DMS79 treated with DMSO at 0.1 percent for 48 hours (cell line): Measurements from ENCODE around the gene NLRP7.
"Not testable (repeated sequence)": the region's sequence is repeated elsewhere in the genome, so short reads cannot be mapped to it uniquely, and the experiment has no call there.

ENCODE experiments used
- DNase-seq: peaks from one replicate; lab custom pipeline; 2025; lab: John Stamatoyannopoulos, UW

Gene NLRP7

DNA sequence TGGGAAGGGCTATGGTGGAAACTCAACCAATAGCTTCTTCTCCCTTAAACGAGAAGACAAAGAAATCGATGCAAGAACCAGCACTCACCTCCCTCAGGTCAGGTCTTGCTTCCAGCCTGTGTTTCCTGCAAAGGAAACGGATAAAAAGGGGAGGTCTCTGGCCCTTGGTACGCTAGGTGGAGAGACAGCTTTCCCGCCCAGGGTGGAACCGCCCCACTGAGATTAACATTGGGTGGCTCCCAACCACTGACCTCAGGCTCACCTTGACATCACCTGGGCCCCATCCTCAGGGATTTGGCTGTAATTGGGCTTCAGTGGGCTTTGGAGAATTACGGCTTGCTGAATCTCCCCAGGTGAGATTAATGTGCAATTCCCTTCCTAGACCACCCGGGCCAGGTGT is at the start of gene NLRP7:
NLRP7 (minus strand) TSS at position 150 of the 400 bp plus-strand sequence.
- no peak for DNase-seq

DNA sequence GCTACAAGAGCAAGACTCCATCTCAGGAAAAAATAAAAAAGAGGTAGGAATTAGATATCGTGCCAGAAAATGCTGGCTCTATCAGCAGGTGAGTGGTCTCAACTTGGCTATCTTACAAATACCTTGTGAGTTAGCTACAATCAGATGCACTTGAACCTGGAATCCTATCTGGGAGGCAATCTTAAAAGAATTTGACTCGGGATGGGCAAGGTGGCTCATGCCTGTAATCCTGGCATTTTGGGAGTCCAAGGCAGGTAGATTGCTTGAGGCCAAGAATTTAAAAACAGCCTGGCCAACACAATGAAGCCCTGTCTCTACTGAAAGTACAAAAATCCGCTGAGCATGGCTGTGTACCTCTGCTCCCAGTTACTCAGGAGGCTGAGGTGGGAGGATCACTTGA is 48.2 kb upstream of the NLRP7 start:
- no peak for DNase-seq

DNA sequence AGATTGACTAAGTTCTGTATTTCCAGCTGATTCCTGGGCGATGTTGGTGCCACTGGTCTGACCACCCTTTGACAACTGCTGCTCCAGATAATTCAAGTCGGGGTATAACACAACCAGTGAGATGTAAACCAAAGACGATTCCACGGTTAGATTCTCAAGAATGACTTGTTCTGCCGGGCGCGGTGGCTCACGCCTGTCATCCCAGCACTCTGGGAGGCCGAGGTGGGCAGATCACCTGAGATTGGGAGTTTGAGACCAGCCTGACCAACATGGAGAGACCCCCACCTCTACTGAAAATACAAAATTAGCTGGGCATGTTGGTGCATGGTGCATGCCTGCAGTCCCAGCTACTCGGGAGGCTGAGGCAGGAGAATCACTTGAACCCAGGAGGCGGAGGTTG is 42.2 kb upstream of the NLRP7 start:
- not testable (repeated sequence) for DNase-seq

DNA sequence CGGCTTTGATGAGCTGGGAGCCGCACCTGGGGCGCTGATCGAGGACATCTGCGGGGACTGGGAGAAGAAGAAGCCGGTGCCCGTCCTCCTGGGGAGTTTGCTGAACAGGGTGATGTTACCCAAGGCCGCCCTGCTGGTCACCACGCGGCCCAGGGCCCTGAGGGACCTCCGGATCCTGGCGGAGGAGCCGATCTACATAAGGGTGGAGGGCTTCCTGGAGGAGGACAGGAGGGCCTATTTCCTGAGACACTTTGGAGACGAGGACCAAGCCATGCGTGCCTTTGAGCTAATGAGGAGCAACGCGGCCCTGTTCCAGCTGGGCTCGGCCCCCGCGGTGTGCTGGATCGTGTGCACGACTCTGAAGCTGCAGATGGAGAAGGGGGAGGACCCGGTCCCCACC is 35.2 kb upstream of the NLRP7 start:
- DNase-seq: not testable (repeated sequence)

DNA sequence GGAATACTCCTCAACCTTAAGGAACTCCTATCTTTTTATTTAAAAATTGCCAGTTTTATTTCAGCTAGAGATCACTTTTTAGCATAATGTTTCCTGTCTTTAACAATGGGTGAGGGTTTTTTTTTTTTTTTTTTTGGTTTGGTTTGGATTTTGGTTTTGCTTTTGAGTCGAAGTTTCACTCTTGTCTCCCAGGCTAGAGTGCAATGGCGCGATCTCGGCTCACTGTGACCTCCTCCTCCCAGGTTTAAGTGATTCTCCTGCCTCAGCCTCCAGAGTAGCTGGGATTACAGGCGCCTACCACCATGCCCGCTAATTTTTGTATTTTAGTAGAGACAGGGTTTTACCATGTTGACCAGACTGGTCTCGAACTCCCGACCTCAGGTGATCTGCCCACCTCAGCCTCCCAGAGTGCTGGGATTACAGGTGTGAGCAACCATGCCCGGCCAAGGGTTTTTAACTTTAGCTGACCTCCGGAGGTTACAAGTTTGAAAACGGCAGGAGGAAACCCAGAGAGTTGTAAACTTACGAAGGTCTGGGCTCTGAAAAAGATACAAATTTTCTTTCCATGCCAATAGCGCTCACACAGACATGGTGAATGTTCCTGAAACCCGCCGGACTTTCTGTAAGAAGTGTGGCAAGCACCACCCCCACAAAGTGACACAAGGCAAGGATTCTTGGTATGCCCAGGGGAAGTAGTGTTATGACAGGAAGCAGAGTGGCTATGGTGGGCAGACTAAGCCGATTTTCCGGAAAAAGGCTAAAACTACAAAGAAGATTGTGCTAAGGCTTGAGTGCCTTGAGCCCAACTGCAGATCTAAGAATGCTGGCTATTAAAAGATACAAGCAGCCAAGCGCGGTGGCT is 26.1 kb upstream of the NLRP7 start:
- not testable (repeated sequence) for DNase-seq

DNA sequence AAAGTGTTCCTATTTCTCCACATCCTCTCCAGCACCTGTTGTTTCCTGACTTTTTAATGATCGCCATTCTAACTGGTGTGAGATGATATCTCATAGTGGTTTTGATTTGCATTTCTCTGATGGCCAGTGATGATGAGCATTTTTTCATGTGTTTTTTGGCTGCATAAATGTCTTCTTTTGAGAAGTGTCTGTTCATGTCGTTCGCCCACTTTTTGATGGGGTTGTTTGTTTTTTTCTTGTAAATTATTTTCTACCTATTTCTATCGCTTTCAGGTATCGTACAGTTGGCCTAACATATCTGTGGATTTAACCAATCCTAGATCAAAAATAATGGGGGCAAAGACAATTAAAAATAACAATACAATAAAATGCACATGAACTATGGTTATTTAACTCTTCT is 24.1 kb upstream of the NLRP7 start:
- not testable (repeated sequence) for DNase-seq

DNA sequence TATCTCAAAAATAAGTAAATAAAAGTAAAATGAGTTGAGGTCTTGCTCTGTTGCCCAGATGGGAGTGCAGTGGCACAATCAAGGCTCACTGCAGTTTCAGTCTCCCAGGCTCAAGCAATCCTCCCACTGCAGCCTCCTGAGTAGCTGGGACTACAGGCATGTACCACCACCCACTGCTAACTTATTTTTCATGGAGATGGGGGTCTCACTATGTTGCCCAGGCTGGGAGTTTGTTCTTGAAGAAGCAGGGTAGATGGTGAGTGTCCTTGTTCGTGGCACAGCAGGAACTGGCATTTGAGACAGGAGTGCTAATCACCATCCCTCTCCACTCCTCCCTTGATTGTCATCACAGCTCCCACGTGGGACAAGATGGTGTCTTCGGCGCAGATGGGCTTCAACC is 22.3 kb upstream of the NLRP7 start:
- no peak for DNase-seq

DNA sequence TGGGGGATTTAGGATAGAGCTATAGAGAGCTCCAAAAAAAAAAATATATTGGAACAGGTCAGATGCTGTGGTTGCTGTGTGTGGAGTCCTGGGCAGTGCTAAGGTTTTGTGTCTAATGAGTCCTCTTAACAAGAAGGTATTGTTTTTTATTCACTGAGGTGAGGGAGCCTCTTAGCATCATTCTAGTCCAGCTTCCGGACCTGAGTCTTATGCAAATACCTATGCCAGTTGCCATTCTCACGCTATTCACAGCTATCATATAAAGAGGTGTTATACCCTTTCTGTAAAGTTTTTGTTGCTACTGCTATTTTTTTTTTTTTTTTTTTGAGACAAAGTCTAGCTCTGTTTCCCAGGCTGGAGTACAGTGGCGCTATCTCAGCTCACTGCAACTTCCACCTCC is 20.3 kb upstream of the NLRP7 start:
- no peak for DNase-seq

DNA sequence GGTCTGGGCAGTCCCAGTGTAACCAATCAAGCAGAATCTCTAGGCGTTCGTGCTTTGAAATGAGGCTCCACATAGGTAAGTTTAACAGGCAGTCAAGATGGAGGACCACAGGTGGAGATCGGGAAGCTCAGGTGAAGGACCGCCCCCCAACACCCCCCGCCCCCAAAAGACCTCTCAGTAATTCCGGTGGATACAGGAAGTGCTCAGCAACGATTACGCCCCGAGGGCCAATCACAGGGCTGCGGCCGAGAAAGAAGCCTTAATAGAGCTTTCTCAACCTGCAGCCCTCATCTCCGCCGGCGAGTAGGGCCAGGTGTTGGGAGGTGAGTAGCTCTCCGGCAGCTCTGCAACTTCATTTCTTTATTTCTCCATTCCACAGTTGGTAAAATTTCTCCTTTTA is 17.7 kb upstream of the NLRP7 start:
- DNase-seq: not testable (repeated sequence)

DNA sequence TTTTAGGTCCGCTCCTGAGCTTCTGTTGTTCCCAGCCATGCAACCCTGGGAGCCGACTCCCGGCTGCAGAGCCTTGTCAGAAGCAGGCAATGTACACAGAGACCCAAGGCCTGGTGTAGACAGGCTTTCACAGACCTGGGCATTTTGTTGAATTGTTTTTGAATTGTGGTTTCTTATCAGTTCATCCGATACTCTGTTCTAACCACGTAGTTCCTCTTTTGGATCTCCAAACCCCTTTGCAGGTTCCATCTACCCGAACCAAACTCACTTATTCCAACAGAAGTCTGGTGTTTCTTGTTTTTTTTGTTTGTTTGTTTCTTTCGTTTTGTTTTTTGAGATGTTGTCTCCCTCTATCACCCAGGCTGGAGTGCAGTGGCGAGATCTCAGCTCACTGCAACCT is 12.5 kb upstream of the NLRP7 start:
- DNase-seq: no peak

DNA sequence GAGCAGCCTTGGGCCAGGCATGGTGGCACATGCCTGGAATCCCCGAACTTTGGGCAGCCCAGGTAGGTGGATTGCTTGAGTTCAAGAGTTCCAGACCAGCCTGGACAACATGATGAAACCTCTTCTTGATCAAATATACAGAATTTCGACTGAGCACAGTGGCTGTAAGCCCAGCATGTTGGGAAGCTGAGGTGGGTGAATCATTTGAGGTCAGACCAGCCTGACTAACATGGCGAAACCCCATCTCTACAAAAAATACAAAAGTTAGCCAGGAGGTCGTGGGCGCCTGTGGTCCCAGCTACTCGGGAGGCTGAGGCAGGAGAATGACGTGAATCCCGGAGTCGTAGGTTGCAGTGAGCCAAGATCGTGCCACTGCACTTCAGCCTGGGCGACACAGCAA is 8.0 kb upstream of the NLRP7 start:
- DNase-seq: no peak

DNA sequence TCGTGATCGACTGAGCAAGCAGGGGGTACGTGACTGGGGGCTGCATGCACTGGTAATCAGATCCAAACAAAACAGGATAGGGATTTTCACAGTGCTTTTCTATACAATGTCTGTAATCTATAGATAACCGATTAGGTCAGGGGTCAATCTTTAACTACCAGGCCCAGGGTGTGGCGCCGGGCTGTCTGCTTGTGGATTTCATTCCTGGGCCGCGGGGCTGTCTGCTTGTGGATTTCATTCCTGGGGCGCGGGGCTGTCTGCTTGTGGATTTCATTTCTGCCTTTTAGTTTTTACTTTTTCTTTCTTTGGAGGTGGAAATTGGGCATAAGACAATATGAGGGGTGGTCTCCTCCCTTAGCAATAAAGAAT is 6.0 kb upstream of the NLRP7 start:
- not testable (repeated sequence) for DNase-seq

DNA sequence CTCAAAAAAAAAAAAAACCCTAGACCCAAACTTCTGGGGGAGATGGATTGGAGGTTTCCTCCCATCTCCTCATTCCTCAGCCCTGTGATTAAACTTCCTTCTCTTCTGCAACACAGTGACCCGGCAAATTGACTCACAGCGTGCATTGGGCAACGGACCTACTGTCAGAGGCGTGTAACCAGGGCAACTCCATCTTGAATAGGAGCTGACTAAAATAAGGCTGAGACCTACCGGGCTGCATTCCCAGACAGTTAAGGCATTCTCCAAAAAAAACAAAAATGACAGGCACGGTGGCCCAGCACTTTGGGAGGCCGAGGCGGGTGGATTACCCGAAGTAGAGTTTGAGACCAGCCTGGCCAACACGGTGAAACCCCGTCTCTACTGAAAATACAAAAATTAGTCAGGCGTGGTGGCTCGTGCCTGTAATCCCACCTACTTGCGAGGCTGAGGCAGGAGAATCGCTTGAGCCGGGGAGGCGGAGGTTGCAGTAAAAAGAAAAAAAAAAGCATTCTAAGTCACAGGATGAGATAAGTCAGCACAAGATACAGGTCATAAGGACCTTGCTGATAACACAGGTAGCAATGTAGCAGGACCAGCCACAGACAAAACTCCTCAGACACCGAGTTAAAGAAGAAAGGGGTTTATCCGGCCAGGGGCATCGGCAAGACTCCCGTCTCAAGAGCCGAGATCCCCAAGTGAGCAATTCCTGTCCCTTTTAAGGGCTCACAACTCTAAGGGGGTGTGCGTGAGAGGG is 5.4 kb upstream of the NLRP7 start:
- DNase-seq: no peak

DNA sequence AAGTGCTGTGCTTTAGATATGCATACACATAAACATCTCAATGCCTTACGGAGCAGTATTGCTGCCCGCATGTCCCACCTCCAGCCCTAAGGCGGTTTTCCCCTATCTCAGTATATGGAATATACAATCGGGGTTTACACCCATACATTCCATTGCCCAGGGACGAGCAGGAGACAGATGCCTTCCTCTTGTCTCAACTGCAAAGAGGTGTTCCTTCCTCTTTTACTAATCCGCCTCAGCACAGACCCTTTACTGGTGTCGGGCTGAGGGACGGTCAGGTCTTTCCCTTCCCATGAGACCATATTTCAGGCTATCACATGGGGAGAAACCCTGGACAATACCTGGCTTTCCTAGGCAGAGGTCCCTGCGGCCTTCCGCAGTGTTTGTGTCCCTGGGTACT is 3.2 kb upstream of the NLRP7 start:
- not testable (repeated sequence) for DNase-seq

DNA sequence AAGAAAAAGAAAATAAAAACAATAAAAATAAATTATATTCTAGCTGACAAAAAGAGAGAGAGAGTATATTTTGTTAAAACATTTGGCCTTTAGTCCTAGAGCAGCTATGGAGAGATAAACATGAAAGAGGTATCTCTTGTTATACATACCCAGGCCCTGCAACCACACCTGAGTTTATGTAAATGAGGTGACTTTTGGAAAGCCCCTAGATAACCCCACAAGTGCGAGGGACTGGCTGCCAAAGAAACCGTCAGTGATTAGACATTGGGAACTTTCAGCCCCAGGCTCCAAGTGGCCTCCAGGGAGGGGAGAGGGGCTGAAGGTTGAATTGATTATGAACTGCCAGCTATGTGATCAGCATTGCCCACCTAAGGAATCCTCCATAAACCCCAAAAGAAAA is 2.1 kb upstream of the NLRP7 start:
- DNase-seq: no peak

DNA sequence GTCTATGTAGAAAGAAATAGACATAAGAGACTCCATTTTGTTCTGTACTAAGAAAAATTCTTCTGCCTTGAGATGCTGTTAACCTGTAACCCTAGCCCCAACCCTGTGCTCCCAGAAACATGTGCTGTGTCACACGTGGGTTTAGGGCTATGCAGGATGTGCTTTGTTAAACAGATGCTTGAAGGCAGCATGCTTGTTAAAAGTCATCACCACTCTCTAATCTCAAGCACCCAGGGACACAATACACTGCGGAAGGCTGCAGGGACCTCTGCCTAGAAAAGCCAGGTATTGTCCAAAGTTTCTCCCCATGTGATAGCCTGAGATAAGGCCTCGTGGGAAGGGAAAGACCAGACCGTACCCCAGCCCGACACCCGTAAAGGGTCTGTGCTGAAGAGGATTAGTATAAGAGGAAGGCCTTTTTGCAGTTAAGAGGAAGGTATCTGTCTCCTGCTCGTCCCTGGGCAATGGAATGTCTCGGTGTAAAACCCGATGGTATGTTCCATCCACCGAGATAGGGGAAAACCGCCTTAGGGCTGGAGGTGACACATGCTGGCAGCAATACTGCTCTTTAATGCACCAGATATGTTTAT is 3.5 kb downstream of the NLRP7 start:
- DNase-seq: not testable (repeated sequence)

DNA sequence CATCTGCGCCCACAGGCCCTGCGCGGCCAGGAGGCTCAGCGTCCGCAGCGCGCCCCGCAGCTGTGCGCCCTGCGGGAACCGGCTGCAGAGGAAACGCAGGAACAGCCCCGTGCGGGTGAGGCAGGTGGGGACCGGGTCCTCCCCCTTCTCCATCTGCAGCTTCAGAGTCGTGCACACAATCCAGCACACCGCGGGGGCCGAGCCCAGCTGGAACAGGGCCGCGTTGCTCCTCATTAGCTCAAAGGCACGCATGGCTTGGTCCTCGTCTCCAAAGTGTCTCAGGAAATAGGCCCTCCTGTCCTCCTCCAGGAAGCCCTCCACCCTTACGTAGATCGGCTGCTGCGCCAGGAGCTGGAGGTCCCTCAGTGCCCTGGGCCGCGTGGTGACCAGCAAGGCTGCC is 7.8 kb downstream of the NLRP7 start:
- DNase-seq: not testable (repeated sequence)

DNA sequence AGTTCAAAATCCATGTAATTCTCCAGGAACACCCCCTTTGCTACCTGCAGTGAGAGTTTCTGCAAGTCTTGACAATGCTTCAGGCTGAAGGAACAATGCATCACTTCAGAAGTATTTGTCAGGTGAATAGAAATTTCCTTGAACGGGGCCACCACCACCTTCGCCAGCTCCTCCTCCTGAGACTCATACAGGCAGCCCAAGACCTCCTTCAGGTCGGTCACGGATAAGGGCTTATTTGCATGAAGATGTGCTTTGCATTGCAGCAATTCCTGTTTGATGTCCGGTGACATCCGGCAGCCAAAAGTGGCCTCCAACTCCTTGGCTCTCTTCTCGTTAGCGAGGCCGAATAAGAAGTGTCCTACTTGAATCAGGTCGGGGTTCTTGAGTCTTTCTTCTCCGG is 8.4 kb downstream of the NLRP7 start:
- no peak for DNase-seq

DNA sequence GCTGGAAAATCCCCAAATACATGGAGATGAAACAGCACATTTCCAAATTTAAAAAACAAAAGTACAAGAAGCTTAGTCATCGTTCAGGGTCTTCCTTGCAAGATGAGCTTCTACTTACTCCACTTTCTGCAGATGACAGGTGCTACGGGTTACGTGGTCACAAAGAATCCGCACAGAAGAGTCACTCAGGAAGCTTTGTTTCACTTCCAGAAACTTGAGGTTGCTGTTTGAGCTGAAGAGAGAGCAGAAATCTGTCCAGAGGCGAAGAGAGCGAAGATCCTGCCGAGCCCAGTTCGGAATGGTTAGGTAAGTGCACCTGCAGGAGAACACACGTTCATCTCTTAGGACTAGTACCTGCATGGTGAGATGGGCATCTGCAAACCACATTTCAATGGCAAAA is 9.4 kb downstream of the NLRP7 start:
- DNase-seq: no peak

DNA sequence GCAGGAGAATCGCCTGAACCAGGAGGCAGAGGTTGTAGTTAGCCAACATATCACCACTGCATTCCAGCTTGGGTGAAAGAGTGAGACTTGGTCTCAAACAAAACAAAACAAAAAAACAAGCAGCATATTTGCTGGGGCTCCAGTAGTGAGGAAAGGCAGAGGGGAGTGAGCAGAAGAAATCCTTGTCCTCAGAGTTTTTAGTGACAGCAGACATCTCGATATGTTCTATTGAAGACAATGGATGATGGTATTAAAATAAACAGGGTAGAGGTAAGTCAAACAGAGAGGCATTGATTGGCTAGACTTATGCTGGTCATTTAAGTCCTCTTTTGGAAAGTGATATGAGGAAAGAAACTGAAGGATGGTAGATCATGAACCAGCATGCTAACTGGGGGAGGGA is 19.0 kb downstream of the NLRP7 start:
- DNase-seq: peak; percentile 8

DNA sequence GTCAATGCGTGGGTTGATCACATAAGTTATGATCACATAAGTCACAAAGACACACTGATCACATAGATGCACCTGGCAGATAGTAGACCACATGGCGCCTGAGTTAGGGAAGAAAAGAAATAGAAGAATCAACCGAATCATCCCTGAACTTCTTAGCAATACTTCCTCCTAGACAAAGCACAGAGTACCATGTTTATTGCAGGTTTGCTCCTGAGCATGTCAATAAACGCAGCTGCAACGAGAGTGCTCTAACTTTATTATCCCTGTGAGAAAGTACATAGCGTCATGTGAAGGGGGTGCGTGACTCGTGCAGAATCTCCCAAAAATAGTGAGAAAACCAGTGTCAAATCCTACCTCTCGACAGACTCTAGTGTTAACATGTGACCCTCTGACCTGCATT is 24.1 kb downstream of the NLRP7 start:
- no peak for DNase-seq

DNA sequence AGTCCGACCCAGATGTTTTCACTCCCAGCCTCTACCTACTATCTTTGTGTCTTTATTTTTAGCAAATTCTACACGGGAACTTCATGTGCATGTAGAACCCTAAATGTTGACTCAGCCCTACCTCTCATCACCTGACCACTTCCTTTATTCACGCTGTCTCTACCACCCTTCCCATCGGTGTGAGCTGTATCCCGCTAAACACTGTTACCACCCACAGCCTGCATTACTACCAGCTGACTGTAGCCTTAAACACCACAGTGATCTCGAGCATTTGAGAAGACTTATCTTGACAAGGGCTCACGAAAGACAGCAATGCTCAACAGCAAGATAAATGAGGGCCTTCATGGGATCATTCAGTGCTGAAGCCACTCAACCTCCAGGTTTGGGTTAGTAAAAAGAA is 26.2 kb downstream of the NLRP7 start:
- no peak for DNase-seq
